Fibroblast of lung (primary cell): ENCODE measurements around the gene IL26. TPM values are rescaled to one million over a fixed set of nuclear protein-coding genes. Genes with fewer than 3 reads are reported as not detected.

Experiments
- DNase-seq, 2 donors: peaks; one replicate each; pipeline versions ENCODE4 v3.0.0 to v3.0.0-alpha.2; 2010; ENCODE audit warnings: low read depth in 2 of 2
- H2AFZ ChIP-seq: 2 replicates; pipeline ENCODE4 v1.5.1; 2012; ENCODE audit warnings: low read length, control low read depth, inconsistent platforms
- H3K27ac ChIP-seq: 2 replicates; pipeline ENCODE4 v1.5.1; 2011; ENCODE audit warnings: low read length, control low read depth; ENCODE audit not compliant: insufficient read depth
- H3K27me3 ChIP-seq: 2 replicates; pipeline ENCODE4 v1.5.1; 2011; ENCODE audit warnings: mild to moderate bottlenecking, low read length; ENCODE audit not compliant: control insufficient read depth, insufficient read depth
- H3K36me3 ChIP-seq: 2 replicates; pipeline ENCODE4 v1.5.1; 2011; ENCODE audit warnings: low read length; ENCODE audit not compliant: control insufficient read depth, insufficient read depth
- H3K4me1 ChIP-seq: 2 replicates; pipeline ENCODE4 v1.5.1; 2011; ENCODE audit warnings: low read length; ENCODE audit not compliant: control insufficient read depth, insufficient read depth; ENCODE audit errors: extremely low read depth
- H3K4me2 ChIP-seq: 2 replicates; pipeline ENCODE4 v1.5.1; 2011; ENCODE audit warnings: low read length, control low read depth; ENCODE audit not compliant: insufficient read depth; ENCODE audit errors: extremely low read depth
- H3K4me3 ChIP-seq, 4 experiments: fragments of 200-600 bp in 1 of 4; sonication (generic) in 1 of 4; replicated peaks in 1 of 4; 2 replicates each; pipeline ENCODE4 v1.5.1; 2011 to 2016; ENCODE audit warnings: low read length in 4 of 4, low read depth in 3 of 4, mild to moderate bottlenecking in 3 of 4, control low read depth in 2 of 4, inconsistent platforms in 1 of 4, mixed read lengths in 1 of 4; ENCODE audit not compliant: insufficient read depth in 1 of 4; ENCODE audit errors: control extremely low read depth in 1 of 4
- H3K79me2 ChIP-seq: 2 replicates; pipeline ENCODE4 v1.5.1; 2012; ENCODE audit warnings: mild to moderate bottlenecking, low read length, inconsistent platforms; ENCODE audit not compliant: control insufficient read depth, insufficient read depth
- H3K9ac ChIP-seq: 2 replicates; pipeline ENCODE4 v1.5.1; 2011; ENCODE audit warnings: mild to moderate bottlenecking, low read length, control low read depth; ENCODE audit not compliant: insufficient read depth
- H3K9me3 ChIP-seq: 2 replicates; pipeline ENCODE4 v1.5.1; 2012; ENCODE audit warnings: low read depth, low read length; ENCODE audit not compliant: control insufficient read depth, insufficient read depth
- H4K20me1 ChIP-seq: 2 replicates; pipeline ENCODE4 v1.5.1; 2011; ENCODE audit warnings: low read length; ENCODE audit not compliant: control insufficient read depth, insufficient read depth; ENCODE audit errors: extremely low read depth
- CTCF ChIP-seq, 2 donors: IDR thresholded peaks in 1 of 2; conservative IDR thresholded peaks in 1 of 2; 1 replicate in 1 of 2; 2 replicates in 1 of 2; pipeline ENCODE4 v1.5.1; 2011 to 2012; ENCODE audit warnings: low read length in 2 of 2, control low read depth in 1 of 2, inconsistent platforms in 1 of 2, low read depth in 1 of 2, mild to moderate bottlenecking in 1 of 2
- EZH2 ChIP-seq: IDR thresholded peaks from 2 replicates; pipeline ENCODE4 v1.5.1; 2012; ENCODE audit warnings: low read length, control low read depth, mild to moderate bottlenecking; ENCODE audit errors: missing control alignments
- polyA plus RNA-seq, 2 donors: library from polyadenylated mRNA; depleted of rRNA in 1 of 2; stranded (reverse) in 1 of 2; unstranded in 1 of 2; fragments of >200 nt; gene quantifications; 2 replicates each; pipeline ENCODE4 v1.2.1, GENCODE V29; 2011 to 2012; ENCODE audit warnings: missing spikeins in 1 of 2
- total RNA-seq: library from RNA; depleted of rRNA; stranded (reverse); fragments of >200 nt; gene quantifications from 2 replicates; pipeline ENCODE4 v1.2.1, GENCODE V29; 2014

The IL26 gene
- total and polyA plus RNA-seq, 2 donors (not counting 1 experiment from before 2014, with no cell fraction given) = not detected

GRCh38 chr12:68245180-68246021 is 19.8 kb upstream of the IL26 start:
- DNase-seq = peak; percentile 62 to 63

DNA sequence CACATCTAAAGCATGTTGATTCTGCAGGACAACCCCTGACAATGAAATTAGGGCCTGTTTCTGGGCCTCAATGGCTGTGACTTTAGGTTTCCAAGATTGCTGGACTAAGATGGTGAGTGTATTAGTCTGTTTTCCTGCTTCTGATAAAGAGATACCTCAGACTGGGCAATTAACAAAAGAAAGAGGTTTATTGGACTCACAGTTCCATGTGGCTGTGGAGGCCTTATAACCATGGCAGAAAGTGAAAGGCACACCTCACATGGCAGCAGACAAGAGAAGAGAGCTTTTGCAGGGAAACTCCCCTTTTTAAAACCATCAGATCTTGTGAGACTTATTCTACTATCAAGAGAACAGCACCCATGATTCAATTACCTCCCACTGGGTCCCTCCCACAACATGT is 17.2 kb upstream of the IL26 start:
- no peak for DNase-seq
- Histone ChIP-seq H3K9ac (no peak overlapping the region), H3K79me2 (no peaks in the 10 kb centered on the region), H3K4me3 (no peak overlapping the region), H4K20me1 (no peaks in the 10 kb centered on the region), H3K27me3 (no peaks in the 10 kb centered on the region), H3K4me2 (no peak overlapping the region), H2AFZ (no peak overlapping the region), H3K4me1 (peaks cover 11% of the 10 kb centered on the region), H3K27ac (no peak overlapping the region), H3K9me3 (no peaks in the 10 kb centered on the region), H3K36me3 (no peaks in the 10 kb centered on the region)
- TF ChIP-seq CTCF (conservative IDR thresholded peaks at IDR 0.05 in 1 of 2, IDR thresholded peaks at IDR 0.05 in 1 of 2; ENCODE audit: low read depth in 1 of 2, low read length in 2 of 2) = no peak
- no peak for TF ChIP-seq EZH2

More at GRCh38 chr12:68245180-68246021, 19.8 kb upstream of the IL26 start:
- H3K4me3 ChIP-seq = peak overlapping the region in 2 of 4 experiments; percentile 23 to 49
- H2AFZ ChIP-seq = peak overlapping the region; percentile 5
- H3K27me3 ChIP-seq = no peaks in the 10 kb centered on the region
- H3K36me3 ChIP-seq = no peaks in the 10 kb centered on the region
- H3K4me1 ChIP-seq = peaks cover 4% of the 10 kb centered on the region
- H3K9ac ChIP-seq = no peak overlapping the region
- no peaks in the 10 kb centered on the region for H4K20me1 ChIP-seq
- H3K79me2 ChIP-seq = no peaks in the 10 kb centered on the region
- TF ChIP-seq CTCF (conservative IDR thresholded peaks at IDR 0.05 in 1 of 2, IDR thresholded peaks at IDR 0.05 in 1 of 2; ENCODE audit: low read depth in 1 of 2, low read length in 2 of 2) (no peak), EZH2 (no peak)
- no peak overlapping the region for H3K27ac ChIP-seq
- no peaks in the 10 kb centered on the region for H3K9me3 ChIP-seq
- H3K4me2 ChIP-seq = peak overlapping the region; percentile 28

DNA sequence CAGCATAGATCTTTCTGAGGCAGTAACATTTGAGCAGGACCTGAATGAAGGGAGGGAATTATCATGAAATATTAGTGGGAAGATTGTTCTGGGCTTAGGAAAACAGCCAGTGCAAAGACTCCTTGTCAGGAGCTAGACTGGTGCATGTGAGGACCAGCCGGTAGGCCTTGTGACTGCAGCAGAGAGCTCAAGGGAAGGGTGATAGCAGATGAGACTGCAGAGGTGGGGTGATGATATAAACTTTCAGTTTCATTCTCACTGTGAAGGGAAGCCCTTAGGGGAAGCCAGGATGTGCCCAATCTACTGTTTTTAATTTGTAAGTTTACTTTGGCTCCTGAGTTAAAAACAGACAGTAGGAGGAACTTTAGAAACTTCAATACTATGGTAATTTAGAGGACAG is 15.4 kb upstream of the IL26 start:
- H3K4me2 ChIP-seq = peak overlapping the region; percentile 34
- no peaks in the 10 kb centered on the region for H3K9me3 ChIP-seq
- peak; percentile 33 to 51 for DNase-seq
- no peak overlapping the region for H3K4me3 ChIP-seq
- H4K20me1 ChIP-seq = no peaks in the 10 kb centered on the region
- no peaks in the 10 kb centered on the region for H3K27me3 ChIP-seq
- peak overlapping the region; percentile 3 for H2AFZ ChIP-seq
- no peaks in the 10 kb centered on the region for H3K79me2 ChIP-seq
- H3K9ac ChIP-seq = no peak overlapping the region
- TF ChIP-seq EZH2 = no peak
- TF ChIP-seq CTCF (conservative IDR thresholded peaks at IDR 0.05 in 1 of 2, IDR thresholded peaks at IDR 0.05 in 1 of 2; ENCODE audit: low read depth in 1 of 2, low read length in 2 of 2) = no peak
- peaks cover 11% of the 10 kb centered on the region for H3K4me1 ChIP-seq
- H3K27ac ChIP-seq = no peak overlapping the region
- H3K36me3 ChIP-seq = no peaks in the 10 kb centered on the region
